ENCODE measurements around the gene CARD9.
"Not testable (repeated sequence)": the region's sequence is repeated elsewhere in the genome, so short reads cannot be mapped to it uniquely, and the experiment has no call there.

Gene CARD9

GRCh38 chr9:136373300-136374182 is at the start of gene CARD9:
CARD9 (minus strand) TSS chr9:136373669; CDS start chr9:136372078, 1,591 bp downstream.
- FAIRE-seq, result no peak

GRCh38 chr9:136422876-136423275 is 49.4 kb upstream of the CARD9 start:
- no peak for FAIRE-seq

- FAIRE-seq, result no peak
Measured at GRCh38 chr9:136421791-136422190, 48.3 kb upstream of the CARD9 start.

- FAIRE-seq, result no peak
Measured at GRCh38 chr9:136419092-136419420, 45.6 kb upstream of the CARD9 start.

- no peak for FAIRE-seq
Measured at GRCh38 chr9:136418182-136419091, 45.0 kb upstream of the CARD9 start.

GRCh38 chr9:136416914-136417313 is 43.4 kb upstream of the CARD9 start:
- FAIRE-seq, result no peak

GRCh38 chr9:136416427-136416826 is 43.0 kb upstream of the CARD9 start:
- FAIRE-seq, result no peak

GRCh38 chr9:136412962-136413361 is 39.5 kb upstream of the CARD9 start:
- FAIRE-seq, result no peak

- no peak for FAIRE-seq
Measured at GRCh38 chr9:136411378-136411777, 37.9 kb upstream of the CARD9 start.

GRCh38 chr9:136410500-136411287 is 37.2 kb upstream of the CARD9 start, which contains the start of the genes ENTR1 and PMPCA:
ENTR1 (minus strand) TSS chr9:136410614; CDS start chr9:136410397, 217 bp downstream.
PMPCA (plus strand) TSS chr9:136410658; CDS start chr9:136410669, 11 bp downstream.
- no peak for FAIRE-seq

- no peak for FAIRE-seq
Measured at GRCh38 chr9:136409557-136410455, 36.3 kb upstream of the CARD9 start.

GRCh38 chr9:136407911-136408310 is 34.4 kb upstream of the CARD9 start:
- FAIRE-seq, result no peak

GRCh38 chr9:136407061-136407460 is 33.6 kb upstream of the CARD9 start:
- FAIRE-seq, result not testable (repeated sequence)

GRCh38 chr9:136405904-136406303 is 32.4 kb upstream of the CARD9 start:
- not testable (repeated sequence) for FAIRE-seq

- no peak for FAIRE-seq
Measured at GRCh38 chr9:136405481-136405880, 32.0 kb upstream of the CARD9 start.

- FAIRE-seq, result no peak
Measured at GRCh38 chr9:136404801-136405136, 31.3 kb upstream of the CARD9 start.

GRCh38 chr9:136403915-136404800 is 30.7 kb upstream of the CARD9 start:
- no peak for FAIRE-seq

GRCh38 chr9:136403538-136403914 is 30.1 kb upstream of the CARD9 start:
- FAIRE-seq, result no peak

GRCh38 chr9:136402067-136402466 is 28.6 kb upstream of the CARD9 start:
- FAIRE-seq, result no peak

- no peak for FAIRE-seq
Measured at GRCh38 chr9:136401173-136401922, 27.9 kb upstream of the CARD9 start.
